Pancreas (tissue), 10 donors: ENCODE measurements around the gene PRND. TPM values are rescaled to one million over a fixed set of nuclear protein-coding genes. Genes with fewer than 3 reads are reported as not detected.
"Not testable (repeated sequence)": the region's sequence is repeated elsewhere in the genome, so short reads cannot be mapped to it uniquely, and the experiment has no call there.

Experiments
- ATAC-seq, 4 donors: fragments of 200-7000 bp; cut with Tn5 transposase; one replicate each; pipeline versions ENCODE4 v1.8.0 to v1.9.1; 2020; ENCODE audit warnings: mild to moderate bottlenecking in 4 of 4, moderate library complexity in 4 of 4
- DNase-seq, 6 donors: peaks; one replicate each; pipeline ENCODE4 v3.0.0-alpha.2; 2020
- FAIRE-seq: peaks from 2 replicates; lab custom pipeline; 2012; peaks lifted over from hg19 to GRCh38; lab: Jason Lieb, UNC
- H3K27ac ChIP-seq, 4 donors: fragments of 200-600 bp; sonication (generic); 1 replicate in 3 of 4; 2 replicates in 1 of 4; pipeline versions ENCODE4 v1.5.0 to v1.8.0; 2020
- H3K27me3 ChIP-seq, 4 donors: fragments of 200-600 bp; one replicate each; pipeline ENCODE4 v1.8.0; 2021
- H3K36me3 ChIP-seq, 3 donors: fragments of 200-600 bp; sonication (generic) in 1 of 3; one replicate each; pipeline versions ENCODE4 v1.5.0 to v1.8.0; 2020 to 2021
- H3K4me1 ChIP-seq, 3 donors: fragments of 200-600 bp; one replicate each; pipeline ENCODE4 v1.8.0; 2021
- H3K4me3 ChIP-seq, 4 donors: fragments of 200-600 bp; sonication (generic) in 2 of 4; one replicate each; pipeline versions ENCODE4 v1.5.0 to v1.8.0; 2020 to 2021
- H3K9me3 ChIP-seq, 4 donors: fragments of 200-600 bp; one replicate each; pipeline ENCODE4 v1.8.0; 2021
- CTCF ChIP-seq, 4 donors: fragments of 200-600 bp; sonication (generic) in 3 of 4; IDR thresholded peaks; one replicate each; pipeline versions ENCODE4 v1.5.0 to v1.8.0; 2021; ENCODE audit warnings: antibody characterized with exemption in 4 of 4
- WGBS, 2 donors: extraction: QIAGEN DNeasy Blood & Tissue Kit; methylation state at CpG; one replicate each; pipeline ENCODE4 v1.1.7; 2013; 5-methylcytosine and 5-hydroxymethylcytosine counted together
- intact Hi-C, 3 donors: fragments of 100-400 bp; cut with DNase I; formaldehyde crosslinking; loops; one replicate each; pipeline versions ENCODE4 v1.11.1 to v1.14.2; 2022
- polyA plus RNA-seq, 2 donors: library from polyadenylated mRNA; stranded (reverse); fragments of 200-250 nt; gene quantifications; one replicate each; pipeline ENCODE4 v1.2.3, GENCODE V29; 2013
- total RNA-seq, 6 donors: library from RNA; stranded (reverse); fragmentation: NEBNext Ultra II Directional in 4 of 6; extraction: Animal tissue kit (Norgen Biotek cat#: 25700) in 4 of 6; gene quantifications; one replicate each; pipeline versions ENCODE4 v1.2.1 to v1.2.4, GENCODE V29; 2021 to 2023
- donor health status: healthy with polysubstance abuse.
- donor health status: DM: no; HTN: no; CAD: no; lungs with moderate emphysema.
- donor health status: DM: no; HTN: no; CAD: no.
- donor health status: control.
- donor health status: control.
- donor health status: Bipolar disorder and iron deficiency.
- donor health status: DM: yes; HTN: yes; CAD: no.
- donor health status: DM: no; HTN: no; CAD: no.
- donor health status: DM: no; HTN: no; CAD: no.
- donor health status: DM: yes; HTN: yes; CAD: no.

PRND gene
- total and polyA plus RNA-seq, 8 donors: 0.24 TPM; not detected in 7

- Histone ChIP-seq H3K36me3 (peaks cover 0 to 9% (median 0%) of the 10 kb centered on the region in 3 donors), H3K27me3 (no peaks in the 10 kb centered on the region), H3K4me1 (peaks cover 0 to 12% (median 0%) of the 10 kb centered on the region in 3 donors), H3K4me3 (no peak overlapping the region), H3K9me3 (no peaks in the 10 kb centered on the region), H3K27ac (peak overlapping the region in 1 of 4 donors; percentile 33)
- ATAC-seq (no peak), FAIRE-seq (no peak), DNase-seq (no peak)
- 88 to 89% methylated on average over 6 of the region's 6 CpGs for WGBS, 2 donors
- TF ChIP-seq CTCF (IDR thresholded peaks at IDR 0.05): no peak
- intact Hi-C loops: no loop called here
These were observed 18.4 kb upstream of the PRND start for GRCh38 chr20:4703281-4703676.

- H3K27ac ChIP-seq, FAIRE-seq, H3K36me3 ChIP-seq, H3K9me3 ChIP-seq, H3K27me3 ChIP-seq, H3K4me3 ChIP-seq, intact Hi-C loops, ATAC-seq, DNase-seq: not testable (repeated sequence)
- WGBS, 2 donors: 91 to 97% methylated on average over 12 of the region's 12 CpGs
- peaks cover 0 to 12% (median 0%) of the 10 kb centered on the region in 3 donors for H3K4me1 ChIP-seq
These were observed 14.8 kb upstream of the PRND start for GRCh38 chr20:4706941-4707340.

DNA sequence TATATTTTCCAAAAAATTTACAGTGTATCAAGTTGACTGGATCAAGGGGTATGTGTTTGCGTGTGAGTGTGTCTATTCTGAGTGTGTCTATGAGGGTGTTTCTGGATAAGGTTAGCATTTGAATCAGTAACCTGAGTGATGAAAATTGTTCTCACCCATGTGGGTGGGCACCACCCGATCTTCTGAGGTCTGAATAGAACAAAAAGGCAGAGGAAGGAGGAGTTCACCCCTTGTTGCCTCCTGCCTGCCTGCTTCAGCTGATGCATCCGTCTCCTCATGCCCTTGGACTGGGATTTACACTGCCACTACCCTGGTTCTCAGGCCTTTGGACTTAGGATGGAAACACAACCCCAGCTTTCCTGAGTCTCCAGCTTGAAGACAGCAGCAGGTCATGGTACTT, 13.7 kb upstream of the PRND start:
- DNase-seq (no peak), ATAC-seq (no peak), FAIRE-seq (no peak)
- Histone ChIP-seq H3K9me3 (no peaks in the 10 kb centered on the region), H3K36me3 (no peaks in the 10 kb centered on the region), H3K27me3 (no peaks in the 10 kb centered on the region), H3K27ac (no peak overlapping the region), H3K4me3 (no peak overlapping the region), H3K4me1 (peaks cover 0 to 12% (median 0%) of the 10 kb centered on the region in 3 donors)
- TF ChIP-seq CTCF (IDR thresholded peaks at IDR 0.05): no peak
- intact Hi-C loops: no loop called here
- 66 to 79% methylated on average over 3 of the region's 3 CpGs for WGBS, 2 donors

- Histone ChIP-seq H3K36me3 (no peaks in the 10 kb centered on the region), H3K4me1 (peaks cover 0 to 6% (median 0%) of the 10 kb centered on the region in 3 donors), H3K27ac (no peak overlapping the region), H3K4me3 (no peak overlapping the region), H3K9me3 (no peaks in the 10 kb centered on the region), H3K27me3 (no peaks in the 10 kb centered on the region)
- intact Hi-C loops: no loop called here
- 78 to 96% methylated on average over 3 of the region's 3 CpGs for WGBS, 2 donors
- FAIRE-seq: no peak
- DNase-seq: no peak
- ATAC-seq: no peak
- TF ChIP-seq CTCF (IDR thresholded peaks at IDR 0.05): no peak
These were observed 12.9 kb upstream of the PRND start for GRCh38 chr20:4708856-4709255.

DNA sequence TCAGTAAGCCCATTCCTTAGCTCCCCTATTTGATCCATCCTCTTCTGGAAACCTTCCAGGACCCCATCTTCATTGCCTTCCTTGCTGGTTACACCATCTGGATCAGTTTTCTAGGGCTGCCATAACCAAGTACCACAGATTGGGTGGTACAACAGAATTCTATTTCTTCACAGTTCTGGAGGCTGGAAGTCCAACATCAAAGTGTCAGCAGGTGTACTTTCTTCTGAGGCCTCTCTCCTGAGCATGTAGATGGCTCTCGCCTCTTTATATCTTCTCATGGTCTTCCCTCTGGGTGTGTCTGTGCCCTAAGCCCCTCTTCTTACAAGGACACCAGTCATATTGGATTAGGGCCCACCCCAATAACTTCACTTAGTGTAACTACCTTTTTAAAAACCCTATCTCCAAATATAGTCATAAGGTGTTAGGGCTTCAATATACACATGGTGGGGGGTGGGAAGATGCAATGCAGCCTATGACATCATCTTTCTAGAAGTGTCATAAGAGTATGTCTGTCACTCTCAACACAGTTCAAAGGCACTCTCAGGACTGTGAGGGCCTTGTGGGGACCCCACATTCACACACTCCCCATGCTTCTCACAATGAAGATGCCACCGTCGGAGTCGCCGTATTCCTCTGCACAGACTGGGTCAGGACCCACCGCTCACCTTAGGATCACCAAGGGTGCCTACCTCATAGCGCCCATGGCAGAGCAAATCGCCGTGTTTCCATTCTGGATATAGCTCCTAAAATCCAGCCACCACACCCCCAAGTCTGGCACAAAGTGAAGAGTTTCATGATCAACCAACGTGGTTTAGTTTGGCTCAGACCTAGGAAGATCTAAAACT, 12.2 kb upstream of the PRND start:
- 91 to 95% methylated on average over 10 of the region's 10 CpGs for WGBS, 2 donors
- H3K4me1 ChIP-seq: peaks cover 0 to under 1% (median 0%) of the 10 kb centered on the region in 3 donors
- H3K27ac ChIP-seq: no peak overlapping the region
- no peak for ATAC-seq
- no peak for TF ChIP-seq CTCF (IDR thresholded peaks at IDR 0.05)
- no peaks in the 10 kb centered on the region for H3K27me3 ChIP-seq
- FAIRE-seq: no peak
- intact Hi-C loops: no loop called here
- no peak overlapping the region for H3K4me3 ChIP-seq
- H3K9me3 ChIP-seq: no peaks in the 10 kb centered on the region
- no peak for DNase-seq
- no peaks in the 10 kb centered on the region for H3K36me3 ChIP-seq
